ENCODE results near the gene EFEMP2.

DNA sequence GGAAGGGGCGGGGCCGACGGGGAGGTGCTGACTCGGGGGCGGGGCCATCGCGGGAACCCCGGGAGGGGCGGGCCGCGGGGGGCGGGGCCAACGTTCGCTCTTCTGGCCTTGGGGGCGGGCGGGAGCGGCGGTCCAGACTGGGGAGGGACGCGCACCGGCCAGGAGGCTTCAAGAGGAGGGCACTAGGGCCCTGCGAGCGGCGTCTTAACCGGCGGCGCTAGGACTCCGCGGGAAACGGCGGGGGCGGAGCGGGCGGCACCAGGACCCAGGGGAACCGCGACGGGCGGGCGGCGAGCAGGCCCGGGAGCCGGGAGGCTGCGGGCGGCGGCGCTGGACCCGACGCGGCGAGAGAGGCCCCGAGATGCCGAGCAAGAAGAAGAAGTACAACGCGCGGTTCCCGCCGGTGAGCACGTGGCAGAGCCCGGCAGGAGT, 46.6 kb upstream of the EFEMP2 start, which contains the start of gene DRAP1:
- TF ChIP-seq, protein P1, sequence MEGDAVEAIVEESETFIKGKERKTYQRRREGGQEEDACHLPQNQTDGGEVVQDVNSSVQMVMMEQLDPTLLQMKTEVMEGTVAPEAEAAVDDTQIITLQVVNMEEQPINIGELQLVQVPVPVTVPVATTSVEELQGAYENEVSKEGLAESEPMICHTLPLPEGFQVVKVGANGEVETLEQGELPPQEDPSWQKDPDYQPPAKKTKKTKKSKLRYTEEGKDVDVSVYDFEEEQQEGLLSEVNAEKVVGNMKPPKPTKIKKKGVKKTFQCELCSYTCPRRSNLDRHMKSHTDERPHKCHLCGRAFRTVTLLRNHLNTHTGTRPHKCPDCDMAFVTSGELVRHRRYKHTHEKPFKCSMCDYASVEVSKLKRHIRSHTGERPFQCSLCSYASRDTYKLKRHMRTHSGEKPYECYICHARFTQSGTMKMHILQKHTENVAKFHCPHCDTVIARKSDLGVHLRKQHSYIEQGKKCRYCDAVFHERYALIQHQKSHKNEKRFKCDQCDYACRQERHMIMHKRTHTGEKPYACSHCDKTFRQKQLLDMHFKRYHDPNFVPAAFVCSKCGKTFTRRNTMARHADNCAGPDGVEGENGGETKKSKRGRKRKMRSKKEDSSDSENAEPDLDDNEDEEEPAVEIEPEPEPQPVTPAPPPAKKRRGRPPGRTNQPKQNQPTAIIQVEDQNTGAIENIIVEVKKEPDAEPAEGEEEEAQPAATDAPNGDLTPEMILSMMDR (IDR thresholded peaks at IDR 0.05): peak in 1 of 4 donors; percentile 2
- TF ChIP-seq POLR2A (IDR thresholded peaks at IDR 0.05): peak; percentile 54
